Stimulated activated CD8-positive, alpha-beta memory T cell treated with anti-CD3 and anti-CD28 coated beads, Interleukin-12 subunit alpha, Interleukin-12 subunit beta, amount 100 ng/mL, for 4 hours (primary cell): ENCODE data around the gene MINDY4B.

Experiments used
- DNase-seq: peaks from one replicate; pipeline ENCODE4 v3.0.0-alpha.2; 2020; ENCODE audit warnings: low read depth

Gene MINDY4B

GRCh38 chr3:150905339-150905738, at the start of gene MINDY4B:
MINDY4B (minus strand) TSS chr3:150905439; CDS start chr3:150905439, 0 bp downstream.
- no peak for DNase-seq

- no peak for DNase-seq
Measured at GRCh38 chr3:150951923-150952322, 46.7 kb upstream of the MINDY4B start.

- no peak for DNase-seq
Measured at GRCh38 chr3:150945226-150946032, 40.2 kb upstream of the MINDY4B start.

GRCh38 chr3:150942221-150942620, 37.0 kb upstream of the MINDY4B start:
- DNase-seq = no peak

- DNase-seq = no peak
Measured at GRCh38 chr3:150936693-150937092, 31.5 kb upstream of the MINDY4B start.

GRCh38 chr3:150933473-150933995, 28.3 kb upstream of the MINDY4B start:
- no peak for DNase-seq

GRCh38 chr3:150931745-150932144, 26.5 kb upstream of the MINDY4B start:
- no peak for DNase-seq

GRCh38 chr3:150930839-150931238, 25.6 kb upstream of the MINDY4B start:
- DNase-seq = no peak

- DNase-seq = no peak
Measured at GRCh38 chr3:150928234-150928633, 23.0 kb upstream of the MINDY4B start.

GRCh38 chr3:150926328-150926727, 21.1 kb upstream of the MINDY4B start:
- no peak for DNase-seq

GRCh38 chr3:150925751-150926201, 20.5 kb upstream of the MINDY4B start:
- peak; percentile 4 for DNase-seq

GRCh38 chr3:150922611-150923010, 17.4 kb upstream of the MINDY4B start:
- no peak for DNase-seq

GRCh38 chr3:150921209-150921608, 16.0 kb upstream of the MINDY4B start:
- no peak for DNase-seq

GRCh38 chr3:150920236-150920635, 15.0 kb upstream of the MINDY4B start:
- no peak for DNase-seq

GRCh38 chr3:150917951-150918350, 12.7 kb upstream of the MINDY4B start:
- no peak for DNase-seq

- DNase-seq = no peak
Measured at GRCh38 chr3:150913133-150913922, 8.1 kb upstream of the MINDY4B start.

- no peak for DNase-seq
Measured at GRCh38 chr3:150912501-150912900, 7.3 kb upstream of the MINDY4B start.

GRCh38 chr3:150911771-150912170, 6.5 kb upstream of the MINDY4B start:
- DNase-seq = no peak

GRCh38 chr3:150906461-150906860, 1.2 kb upstream of the MINDY4B start:
- no peak for DNase-seq

- DNase-seq = no peak
Measured at GRCh38 chr3:150905746-150906145, 507 bp upstream of the MINDY4B start.

GRCh38 chr3:150902988-150903387, 2.3 kb downstream of the MINDY4B start:
- DNase-seq = no peak

GRCh38 chr3:150901793-150902192, 3.4 kb downstream of the MINDY4B start:
- DNase-seq = no peak

- DNase-seq = no peak
Measured at GRCh38 chr3:150899141-150899540, 6.1 kb downstream of the MINDY4B start.
